Neural cell (in vitro differentiated cells): ENCODE data around the gene NHSL2. TPM values are rescaled to one million over a fixed set of nuclear protein-coding genes. Genes with fewer than 3 reads are reported as not detected.

Experiments used
- H2AFZ ChIP-seq: fragments of 200-600, 300-800 bp; sonication (generic), shearing (Covaris generic); 2 replicates; pipeline ENCODE4 v1.6.0; 2014; ENCODE audit warnings: low read depth, mild to moderate bottlenecking, antibody characterized with exemption, low read length, moderate library complexity
- H3F3A ChIP-seq: fragments of 200-600 bp; shearing (Covaris generic); 2 replicates; pipeline ENCODE4 v1.6.1; 2016; ENCODE audit warnings: mild to moderate bottlenecking, moderate library complexity, mixed read lengths, antibody characterized with exemption, low read length; ENCODE audit not compliant: insufficient read depth, poor library complexity, severe bottlenecking
- H3K27ac ChIP-seq: fragments of 200-600, 300-800 bp; sonication (generic), shearing (Covaris generic); 2 replicates; pipeline ENCODE4 v1.5.1; 2014; ENCODE audit warnings: mild to moderate bottlenecking, low read length, moderate library complexity
- H3K27me3 ChIP-seq: fragments of 300-800, 200-600 bp; sonication (generic), shearing (Covaris generic); 2 replicates; pipeline ENCODE4 v1.6.0; 2014; ENCODE audit warnings: mild to moderate bottlenecking, low read depth, low read length, moderate library complexity; ENCODE audit not compliant: insufficient read depth
- H3K36me3 ChIP-seq: fragments of 300-800, 200-600 bp; sonication (generic), shearing (Covaris generic); 2 replicates; pipeline ENCODE4 v1.5.1; 2014; ENCODE audit warnings: mild to moderate bottlenecking, antibody characterized with exemption, low read length, moderate library complexity; ENCODE audit not compliant: insufficient read depth
- H3K4me2 ChIP-seq: fragments of 300-800, 200-600 bp; sonication (generic), shearing (Covaris generic); 2 replicates; pipeline ENCODE4 v1.6.0; 2014; ENCODE audit warnings: mild to moderate bottlenecking, low read length
- H3K4me3 ChIP-seq: fragments of 300-800, 200-600 bp; sonication (generic), shearing (Covaris generic); 2 replicates; pipeline ENCODE4 v1.5.1; 2014; ENCODE audit warnings: mild to moderate bottlenecking, low read length, moderate library complexity
- H3K79me2 ChIP-seq: fragments of 200-600 bp; shearing (Covaris generic); replicated peaks from 2 replicates; pipeline ENCODE4 v1.6.0; 2014; ENCODE audit warnings: mild to moderate bottlenecking, low read length, moderate library complexity; ENCODE audit not compliant: insufficient read depth
- H3K9ac ChIP-seq: fragments of 300-800, 200-600 bp; sonication (generic), shearing (Covaris generic); 2 replicates; pipeline ENCODE4 v1.6.1; 2016; ENCODE audit warnings: mild to moderate bottlenecking, low read length, mixed read lengths
- H3K9me2 ChIP-seq: fragments of 200-600 bp; shearing (Covaris generic); 2 replicates; pipeline ENCODE4 v1.6.1; 2016; ENCODE audit warnings: mild to moderate bottlenecking, low read length, mixed read lengths; ENCODE audit not compliant: insufficient read depth
- H3K9me3 ChIP-seq: fragments of 200-600, 300-800 bp; sonication (generic), shearing (Covaris generic); 2 replicates; pipeline ENCODE4 v1.6.1; 2016; ENCODE audit warnings: mild to moderate bottlenecking, mixed run types, low read length, moderate library complexity, mixed read lengths
- H4K20me1 ChIP-seq: fragments of 200-600 bp; shearing (Covaris generic); 2 replicates; pipeline ENCODE4 v1.6.1; 2016; ENCODE audit warnings: mild to moderate bottlenecking, mixed run types; ENCODE audit not compliant: insufficient read depth
- CTCF ChIP-seq: fragments of 450-650 bp; IDR thresholded peaks from 2 replicates; pipeline ENCODE4 v1.5.1; 2014; ENCODE audit warnings: antibody characterized with exemption, mild to moderate bottlenecking, moderate library complexity; ENCODE audit not compliant: poor library complexity, severe bottlenecking
- EP300 ChIP-seq: fragments of 450-650 bp; conservative IDR thresholded peaks from 2 replicates; pipeline ENCODE4 v1.6.1; 2014; ENCODE audit warnings: antibody characterized with exemption, mild to moderate bottlenecking, moderate library complexity; ENCODE audit not compliant: poor library complexity, severe bottlenecking
- EZH2 ChIP-seq: fragments of 200-600, 300-800 bp; shearing (Covaris generic), sonication (generic); IDR thresholded peaks from 2 replicates; pipeline ENCODE4 v1.6.1; 2014; ENCODE audit warnings: antibody characterized with exemption, low read length, borderline replicate concordance, mild to moderate bottlenecking; ENCODE audit not compliant: insufficient read depth, poor library complexity, severe bottlenecking
- MXI1 ChIP-seq: fragments of 450-650 bp; conservative IDR thresholded peaks from 2 replicates; pipeline ENCODE4 v1.6.1; 2014; ENCODE audit warnings: antibody characterized with exemption, mild to moderate bottlenecking; ENCODE audit not compliant: poor library complexity, severe bottlenecking
- POLR2AphosphoS5 ChIP-seq: IDR thresholded peaks from 2 replicates; pipeline ENCODE4 v1.6.1; 2012
- RAD21 ChIP-seq: fragments of 450-650 bp; conservative IDR thresholded peaks from 2 replicates; pipeline ENCODE4 v1.6.1; 2014; ENCODE audit warnings: antibody characterized with exemption, mild to moderate bottlenecking, moderate library complexity
- SMC3 ChIP-seq: fragments of 450-650 bp; conservative IDR thresholded peaks from 2 replicates; pipeline ENCODE4 v1.6.1; 2014; ENCODE audit warnings: antibody characterized with exemption, mild to moderate bottlenecking, moderate library complexity; ENCODE audit not compliant: poor library complexity
- TAF1 ChIP-seq: IDR thresholded peaks from 2 replicates; pipeline ENCODE4 v1.6.1; 2012; ENCODE audit warnings: low read depth
- polyA plus RNA-seq: library from polyadenylated mRNA; depleted of rRNA; stranded (reverse); fragments of >200 nt; gene quantifications from 2 replicates; pipeline ENCODE4 v1.2.3, GENCODE V29; 2014
- TF ChIP-seq, protein P1 (sequence below): IDR thresholded peaks from 2 replicates; pipeline ENCODE4 v1.6.1; 2012; ENCODE audit warnings: borderline replicate concordance

NHSL2 gene
- polyA plus RNA-seq, 1 donor from 2014 or later: 0.87 TPM

DNA sequence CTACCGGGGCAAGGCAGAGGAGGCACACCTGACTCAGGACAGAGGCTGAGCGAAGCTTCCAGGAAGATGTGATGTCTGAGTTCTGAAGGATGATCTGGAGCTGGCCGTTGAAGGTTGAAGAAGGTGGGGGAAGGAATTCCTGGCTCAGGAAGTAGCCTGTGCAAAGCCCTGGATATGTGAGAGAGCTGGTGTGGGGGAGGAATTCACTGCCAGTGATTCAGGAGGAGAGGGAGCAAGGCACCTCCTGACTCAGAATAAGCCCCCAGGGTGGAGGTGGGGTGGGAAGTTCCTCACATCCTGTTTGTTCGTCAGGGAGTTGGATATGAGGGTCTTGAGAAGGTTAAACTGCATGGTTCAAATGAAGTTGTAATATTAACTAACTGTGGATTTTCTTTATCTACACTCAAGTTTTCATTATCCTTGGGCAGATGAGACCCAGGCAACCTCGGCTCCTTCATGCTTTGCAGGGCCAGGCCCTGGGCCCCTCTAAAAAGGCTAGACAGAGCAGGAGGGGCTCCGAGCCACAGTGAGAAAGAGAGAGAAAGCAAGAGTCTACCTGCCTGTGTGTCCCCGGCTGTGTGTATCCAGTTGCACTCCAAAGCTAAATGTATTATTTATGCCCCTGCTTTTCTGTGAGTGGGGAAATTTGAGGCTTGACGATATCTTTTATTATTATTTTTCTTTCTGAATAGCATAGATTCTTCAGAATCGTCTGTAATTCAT is 7.1 kb downstream of the NHSL2 start:
- Histone ChIP-seq H3K4me3 (no peak overlapping the region), H2AFZ (no peak overlapping the region), H3K27ac (no peak overlapping the region), H3K4me2 (no peak overlapping the region), H4K20me1 (no peaks in the 10 kb centered on the region), H3K36me3 (no peaks in the 10 kb centered on the region), H3K9me3 (no peaks in the 10 kb centered on the region), H3F3A (no peaks in the 10 kb centered on the region), H3K9me2 (no peaks in the 10 kb centered on the region), H3K27me3 (no peaks in the 10 kb centered on the region), H3K9ac (no peak overlapping the region), H3K79me2 (no peaks in the 10 kb centered on the region)
- TF ChIP-seq RAD21 (no peak), SMC3 (no peak), EP300 (no peak), MXI1 (no peak)

- Histone ChIP-seq H3K9me3 (no peaks in the 10 kb centered on the region), H3K9ac (no peak overlapping the region), H2AFZ (no peak overlapping the region), H3K9me2 (no peaks in the 10 kb centered on the region), H3K27me3 (no peaks in the 10 kb centered on the region), H3K4me2 (no peak overlapping the region), H3K79me2 (no peaks in the 10 kb centered on the region), H3K4me3 (no peak overlapping the region), H3K27ac (no peak overlapping the region), H4K20me1 (no peaks in the 10 kb centered on the region), H3F3A (no peaks in the 10 kb centered on the region), H3K36me3 (no peaks in the 10 kb centered on the region)
- no peak for TF ChIP-seq SMC3
These were observed 8.8 kb downstream of the NHSL2 start for GRCh38 chrX:71919431-71919830.

- Histone ChIP-seq H3K9me2 (no peaks in the 10 kb centered on the region), H3K4me2 (no peak overlapping the region), H3K27ac (no peak overlapping the region), H2AFZ (no peak overlapping the region), H3K27me3 (no peaks in the 10 kb centered on the region), H3F3A (no peaks in the 10 kb centered on the region), H4K20me1 (no peaks in the 10 kb centered on the region), H3K4me3 (no peak overlapping the region), H3K79me2 (no peaks in the 10 kb centered on the region), H3K9ac (no peak overlapping the region), H3K9me3 (no peaks in the 10 kb centered on the region), H3K36me3 (no peaks in the 10 kb centered on the region)
- TF ChIP-seq SMC3 (no peak), TAF1 (no peak), MXI1 (no peak), EZH2 (no peak), EP300 (no peak), RAD21 (no peak), CTCF (no peak), POLR2AphosphoS5 (no peak)
- TF ChIP-seq, protein P1, sequence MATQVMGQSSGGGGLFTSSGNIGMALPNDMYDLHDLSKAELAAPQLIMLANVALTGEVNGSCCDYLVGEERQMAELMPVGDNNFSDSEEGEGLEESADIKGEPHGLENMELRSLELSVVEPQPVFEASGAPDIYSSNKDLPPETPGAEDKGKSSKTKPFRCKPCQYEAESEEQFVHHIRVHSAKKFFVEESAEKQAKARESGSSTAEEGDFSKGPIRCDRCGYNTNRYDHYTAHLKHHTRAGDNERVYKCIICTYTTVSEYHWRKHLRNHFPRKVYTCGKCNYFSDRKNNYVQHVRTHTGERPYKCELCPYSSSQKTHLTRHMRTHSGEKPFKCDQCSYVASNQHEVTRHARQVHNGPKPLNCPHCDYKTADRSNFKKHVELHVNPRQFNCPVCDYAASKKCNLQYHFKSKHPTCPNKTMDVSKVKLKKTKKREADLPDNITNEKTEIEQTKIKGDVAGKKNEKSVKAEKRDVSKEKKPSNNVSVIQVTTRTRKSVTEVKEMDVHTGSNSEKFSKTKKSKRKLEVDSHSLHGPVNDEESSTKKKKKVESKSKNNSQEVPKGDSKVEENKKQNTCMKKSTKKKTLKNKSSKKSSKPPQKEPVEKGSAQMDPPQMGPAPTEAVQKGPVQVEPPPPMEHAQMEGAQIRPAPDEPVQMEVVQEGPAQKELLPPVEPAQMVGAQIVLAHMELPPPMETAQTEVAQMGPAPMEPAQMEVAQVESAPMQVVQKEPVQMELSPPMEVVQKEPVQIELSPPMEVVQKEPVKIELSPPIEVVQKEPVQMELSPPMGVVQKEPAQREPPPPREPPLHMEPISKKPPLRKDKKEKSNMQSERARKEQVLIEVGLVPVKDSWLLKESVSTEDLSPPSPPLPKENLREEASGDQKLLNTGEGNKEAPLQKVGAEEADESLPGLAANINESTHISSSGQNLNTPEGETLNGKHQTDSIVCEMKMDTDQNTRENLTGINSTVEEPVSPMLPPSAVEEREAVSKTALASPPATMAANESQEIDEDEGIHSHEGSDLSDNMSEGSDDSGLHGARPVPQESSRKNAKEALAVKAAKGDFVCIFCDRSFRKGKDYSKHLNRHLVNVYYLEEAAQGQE: no peak
These were observed 9.2 kb downstream of the NHSL2 start for GRCh38 chrX:71919886-71920285.
